ENCODE measurements around the gene ADCY7. TPM values are rescaled to one million over a fixed set of nuclear protein-coding genes. Genes with fewer than 3 reads are reported as not detected.
"Not testable (repeated sequence)": the region's sequence is repeated elsewhere in the genome, so short reads cannot be mapped to it uniquely, and the experiment has no call there.

ADCY7 gene
- total RNA-seq, 1 donor from 2014 or later, result 30.3 TPM

DNA sequence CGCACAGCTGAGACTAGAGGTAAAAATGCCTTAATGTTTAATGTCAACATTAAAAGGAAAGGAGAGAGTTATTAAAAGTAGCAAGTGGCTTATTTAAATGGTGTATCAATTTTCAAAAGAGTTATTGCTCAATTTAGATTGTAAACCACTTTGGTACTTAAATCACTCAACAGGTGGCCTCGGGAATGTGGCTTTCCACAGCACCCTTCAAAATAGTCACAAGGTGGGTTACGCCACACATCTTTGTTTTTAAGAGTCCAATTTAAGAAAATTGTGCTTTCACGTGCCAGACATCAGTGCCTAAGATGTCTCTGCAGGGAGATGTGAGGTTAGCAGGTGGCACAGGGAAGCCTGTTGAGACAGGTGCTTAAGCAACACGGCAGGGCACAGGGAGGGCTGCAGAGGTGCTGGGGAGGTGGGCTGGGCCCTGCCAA lies 27.5 kb upstream of the ADCY7 start:
- H3K4me1 ChIP-seq (ENCODE audit: insufficient read depth, low read length), result peaks cover 18% of the 10 kb centered on the region
- no peak overlapping the region for H3K27ac ChIP-seq (ENCODE audit: low read depth, low read length)
- no peaks in the 10 kb centered on the region for H3K9me3 ChIP-seq (ENCODE audit: insufficient read depth, low read depth, low read length)
- no peaks in the 10 kb centered on the region for H3K79me2 ChIP-seq (ENCODE audit: insufficient read depth, low read length)
- H3K27me3 ChIP-seq (ENCODE audit: insufficient read depth, low read length), result peaks cover 7% of the 10 kb centered on the region
- H2AFZ ChIP-seq (ENCODE audit: low read depth, low read length), result no peak overlapping the region
- H3K9me3 Mint-ChIP-seq (ENCODE audit: unreplicated experiment), result no peaks in the 10 kb centered on the region
- H4K20me1 ChIP-seq (ENCODE audit: insufficient read depth, low read length), result no peaks in the 10 kb centered on the region
- no peak overlapping the region for H3K4me3 ChIP-seq (ENCODE audit: insufficient read depth, low read depth, low read length)
- no peak overlapping the region for H3K27ac Mint-ChIP-seq (ENCODE audit: unreplicated experiment)
- no peak for FAIRE-seq
- no peaks in the 10 kb centered on the region for H3K36me3 Mint-ChIP-seq (ENCODE audit: low read depth, unreplicated experiment)
- TF ChIP-seq, protein P1, sequence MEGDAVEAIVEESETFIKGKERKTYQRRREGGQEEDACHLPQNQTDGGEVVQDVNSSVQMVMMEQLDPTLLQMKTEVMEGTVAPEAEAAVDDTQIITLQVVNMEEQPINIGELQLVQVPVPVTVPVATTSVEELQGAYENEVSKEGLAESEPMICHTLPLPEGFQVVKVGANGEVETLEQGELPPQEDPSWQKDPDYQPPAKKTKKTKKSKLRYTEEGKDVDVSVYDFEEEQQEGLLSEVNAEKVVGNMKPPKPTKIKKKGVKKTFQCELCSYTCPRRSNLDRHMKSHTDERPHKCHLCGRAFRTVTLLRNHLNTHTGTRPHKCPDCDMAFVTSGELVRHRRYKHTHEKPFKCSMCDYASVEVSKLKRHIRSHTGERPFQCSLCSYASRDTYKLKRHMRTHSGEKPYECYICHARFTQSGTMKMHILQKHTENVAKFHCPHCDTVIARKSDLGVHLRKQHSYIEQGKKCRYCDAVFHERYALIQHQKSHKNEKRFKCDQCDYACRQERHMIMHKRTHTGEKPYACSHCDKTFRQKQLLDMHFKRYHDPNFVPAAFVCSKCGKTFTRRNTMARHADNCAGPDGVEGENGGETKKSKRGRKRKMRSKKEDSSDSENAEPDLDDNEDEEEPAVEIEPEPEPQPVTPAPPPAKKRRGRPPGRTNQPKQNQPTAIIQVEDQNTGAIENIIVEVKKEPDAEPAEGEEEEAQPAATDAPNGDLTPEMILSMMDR (IDR thresholded peaks at IDR 0.05; ENCODE audit: insufficient read depth, low read depth, low read length), result no peak
- no peak for TF ChIP-seq EZH2 (IDR thresholded peaks at IDR 0.05; ENCODE audit: insufficient read depth, low read length)
- no peaks in the 10 kb centered on the region for H3K36me3 ChIP-seq (ENCODE audit: insufficient read depth, low read length)
- H3K4me2 ChIP-seq (ENCODE audit: low read length), result no peak overlapping the region
- no peak overlapping the region for H3K4me3 Mint-ChIP-seq (ENCODE audit: unreplicated experiment)
- H3K9ac ChIP-seq (ENCODE audit: low read length), result no peak overlapping the region
- H3K27me3 Mint-ChIP-seq (ENCODE audit: low read depth, unreplicated experiment), result no peaks in the 10 kb centered on the region
- DNase-seq (ENCODE audit: low read depth), result no peak
- peaks cover 23% of the 10 kb centered on the region for H3K4me1 Mint-ChIP-seq (ENCODE audit: low read depth, unreplicated experiment)

DNA sequence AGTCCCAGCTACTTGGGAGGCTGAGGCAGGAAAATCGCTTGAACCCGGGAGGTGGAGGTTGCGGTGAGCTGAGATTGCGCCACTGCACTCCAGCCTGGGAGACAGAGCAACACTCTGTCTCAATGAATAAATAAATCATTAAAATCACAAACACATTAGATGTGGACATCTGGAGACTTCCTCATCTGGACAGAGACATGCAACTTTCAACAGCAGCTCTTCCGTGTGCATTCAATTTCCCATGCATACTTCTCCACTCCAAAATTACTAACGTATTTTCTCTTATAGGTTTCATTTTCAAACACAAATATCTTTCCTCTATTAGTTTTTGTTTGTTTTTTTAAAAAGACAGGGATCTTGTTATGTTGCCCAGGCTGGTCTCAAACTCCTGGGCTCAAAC lies 23.3 kb upstream of the ADCY7 start:
- H4K20me1 ChIP-seq (ENCODE audit: insufficient read depth, low read length); H3K9me3 ChIP-seq (ENCODE audit: insufficient read depth, low read depth, low read length); DNase-seq (ENCODE audit: low read depth); H3K27me3 ChIP-seq (ENCODE audit: insufficient read depth, low read length); H3K36me3 ChIP-seq (ENCODE audit: insufficient read depth, low read length); H3K36me3 Mint-ChIP-seq (ENCODE audit: low read depth, unreplicated experiment); H3K4me3 Mint-ChIP-seq (ENCODE audit: unreplicated experiment); H3K79me2 ChIP-seq (ENCODE audit: insufficient read depth, low read length); H3K9me3 Mint-ChIP-seq (ENCODE audit: unreplicated experiment); H3K9ac ChIP-seq (ENCODE audit: low read length); H3K27me3 Mint-ChIP-seq (ENCODE audit: low read depth, unreplicated experiment); H3K27ac Mint-ChIP-seq (ENCODE audit: unreplicated experiment); FAIRE-seq; H3K4me2 ChIP-seq (ENCODE audit: low read length); H2AFZ ChIP-seq (ENCODE audit: low read depth, low read length); H3K27ac ChIP-seq (ENCODE audit: low read depth, low read length); H3K4me3 ChIP-seq (ENCODE audit: insufficient read depth, low read depth, low read length): not testable (repeated sequence)
- H3K4me1 Mint-ChIP-seq (ENCODE audit: low read depth, unreplicated experiment), result peaks cover 10% of the 10 kb centered on the region
- peaks cover 21% of the 10 kb centered on the region for H3K4me1 ChIP-seq (ENCODE audit: insufficient read depth, low read length)

DNA sequence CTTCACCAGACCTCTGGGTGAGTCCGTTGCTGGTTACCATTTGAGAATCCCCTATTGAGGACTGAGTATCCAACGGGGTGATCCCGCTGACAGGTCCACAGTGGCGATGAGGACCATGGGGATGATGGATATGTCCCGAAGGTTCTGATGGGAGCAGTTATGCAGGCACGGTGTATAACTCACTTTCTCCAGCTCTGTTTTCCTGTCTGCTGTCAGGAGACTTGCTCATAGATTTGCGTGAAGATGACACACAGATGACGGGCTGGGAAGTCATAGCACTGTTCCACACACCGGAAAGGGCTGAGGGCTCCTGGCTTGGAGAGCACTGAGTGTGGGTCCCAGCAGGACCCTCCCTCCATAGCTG lies 22.2 kb upstream of the ADCY7 start:
- H3K4me3 ChIP-seq (ENCODE audit: insufficient read depth, low read depth, low read length), result no peak overlapping the region
- no peaks in the 10 kb centered on the region for H4K20me1 ChIP-seq (ENCODE audit: insufficient read depth, low read length)
- Mint-ChIP-seq H3K27ac (ENCODE audit: unreplicated experiment) (no peak overlapping the region), H3K4me1 (ENCODE audit: low read depth, unreplicated experiment) (peaks cover 10% of the 10 kb centered on the region), H3K36me3 (ENCODE audit: low read depth, unreplicated experiment) (peaks cover 4% of the 10 kb centered on the region), H3K4me3 (ENCODE audit: unreplicated experiment) (no peak overlapping the region), H3K9me3 (ENCODE audit: unreplicated experiment) (no peaks in the 10 kb centered on the region), H3K27me3 (ENCODE audit: low read depth, unreplicated experiment) (no peaks in the 10 kb centered on the region)
- H3K9ac ChIP-seq (ENCODE audit: low read length), result no peak overlapping the region
- peaks cover 7% of the 10 kb centered on the region for H3K27me3 ChIP-seq (ENCODE audit: insufficient read depth, low read length)
- H3K36me3 ChIP-seq (ENCODE audit: insufficient read depth, low read length), result no peaks in the 10 kb centered on the region
- peak; percentile 24 for DNase-seq (ENCODE audit: low read depth)
- no peak overlapping the region for H2AFZ ChIP-seq (ENCODE audit: low read depth, low read length)
- TF ChIP-seq EZH2 (IDR thresholded peaks at IDR 0.05; ENCODE audit: insufficient read depth, low read length), result no peak
- TF ChIP-seq, protein P1 (IDR thresholded peaks at IDR 0.05; ENCODE audit: insufficient read depth, low read depth, low read length), result no peak
- FAIRE-seq, result no peak
- H3K79me2 ChIP-seq (ENCODE audit: insufficient read depth, low read length), result no peaks in the 10 kb centered on the region
- H3K27ac ChIP-seq (ENCODE audit: low read depth, low read length), result no peak overlapping the region
- H3K4me2 ChIP-seq (ENCODE audit: low read length), result peak overlapping the region; percentile 91
- peaks cover 21% of the 10 kb centered on the region for H3K4me1 ChIP-seq (ENCODE audit: insufficient read depth, low read length)
- no peaks in the 10 kb centered on the region for H3K9me3 ChIP-seq (ENCODE audit: insufficient read depth, low read depth, low read length)
